K562 (cell line): ENCODE measurements around the gene GABRB3. TPM values are rescaled to one million over a fixed set of nuclear protein-coding genes. Genes with fewer than 3 reads are reported as not detected.

Experiments
- ATAC-seq: fragments of 200-7000 bp; cut with Tn5 transposase; 3 replicates; pipeline ENCODE4 v1.9.1; 2020; ENCODE audit warnings: moderate library complexity
- Bru-seq: library from RNA; stranded (reverse); fragments of 400-500 nt; gene quantifications from one replicate; lab custom pipeline; 2021; lab: Mats Ljungman, UMichigan
- BruChase-seq, 2 experiments: library from RNA; stranded (reverse); fragments of 400-500 nt; gene quantifications; one replicate each; lab custom pipeline; 2021; lab: Mats Ljungman, UMichigan
- BruUV-seq: library from RNA; stranded (reverse); fragments of 400-500 nt; replicated peaks from 2 replicates; lab custom pipeline; 2021; lab: Mats Ljungman, UMichigan
- CTCF ChIA-PET: fragments of 300-600 bp; formaldehyde crosslinking; extraction: SDS; loops from one replicate; lab custom pipeline; 2021; ENCODE audit warnings: low intra/inter-chr PET ratio; lab: Yijun Ruan, JAX
- POLR2A ChIA-PET: fragments of 300-600, 350-650 bp; sonication (Branson Sonifier 250); formaldehyde crosslinking; extraction: SDS; loops from one replicate; lab custom pipeline; 2021; ENCODE audit warnings: antibody characterized with exemption, inconsistent platforms; lab: Yijun Ruan, JAX
- DNase-seq, 4 experiments: peaks; one replicate each; pipeline versions ENCODE4 v3.0.0 to v3.0.0-alpha.2; 2011 to 2018; ENCODE audit warnings: low spot score in 3 of 4, mixed read lengths in 3 of 4; ENCODE audit errors: extremely low read depth in 1 of 4
- FAIRE-seq: peaks from 2 replicates; lab custom pipeline; 2011; peaks lifted over from hg19 to GRCh38; lab: Jason Lieb, UNC
- H2AFZ ChIP-seq: 2 replicates; pipeline ENCODE4 v1.6.0; 2011; ENCODE audit warnings: low read depth, low read length, control low read depth, inconsistent platforms
- H3K27ac ChIP-seq: fragments of 200-600 bp; 3 replicates; pipeline ENCODE4 v1.8.0; 2011; ENCODE audit warnings: low read depth, mild to moderate bottlenecking, control low read depth, inconsistent platforms, low read length, moderate library complexity, mixed read lengths; ENCODE audit errors: extremely low read depth
- H3K27me3 ChIP-seq, 2 experiments: fragments of 300-600 bp in 1 of 2; 2 replicates in 1 of 2; 3 replicates in 1 of 2; pipeline versions ENCODE4 v1.6.0 to v1.8.0; 2011; ENCODE audit warnings: inconsistent platforms in 2 of 2, low read length in 2 of 2, mild to moderate bottlenecking in 1 of 2, mixed read lengths in 1 of 2, moderate library complexity in 1 of 2; ENCODE audit not compliant: control insufficient read depth in 2 of 2, insufficient read depth in 2 of 2
- H3K36me3 ChIP-seq: fragments of 300-600 bp; 3 replicates; pipeline ENCODE4 v1.8.0; 2011; ENCODE audit warnings: mild to moderate bottlenecking, low read length, inconsistent platforms; ENCODE audit not compliant: control insufficient read depth, insufficient read depth
- H3K4me1 ChIP-seq, 2 experiments: fragments of 200-600 bp in 1 of 2; replicated peaks in 1 of 2; 2 replicates in 1 of 2; 3 replicates in 1 of 2; pipeline versions ENCODE4 v1.5.1 to v1.8.0; 2011; ENCODE audit warnings: inconsistent platforms in 2 of 2, low read length in 2 of 2, mild to moderate bottlenecking in 1 of 2, mixed read lengths in 1 of 2, moderate library complexity in 1 of 2; ENCODE audit not compliant: control insufficient read depth in 2 of 2, insufficient read depth in 2 of 2
- H3K4me2 ChIP-seq: 2 replicates; pipeline ENCODE4 v1.6.1; 2011; ENCODE audit warnings: low read length, control low read depth, inconsistent platforms, mixed read lengths; ENCODE audit not compliant: insufficient read depth
- H3K4me3 ChIP-seq: fragments of 200-600 bp; sonication (generic), shearing (Covaris generic); 2 replicates; pipeline ENCODE4 v1.5.1; 2016; ENCODE audit warnings: control low read depth, inconsistent platforms
- H3K79me2 ChIP-seq: fragments of 200-600 bp; 3 replicates; pipeline ENCODE4 v1.8.0; 2011; ENCODE audit warnings: low read length, inconsistent platforms; ENCODE audit not compliant: control insufficient read depth, insufficient read depth
- H3K9ac ChIP-seq, 2 experiments: 2 replicates each; pipeline versions ENCODE4 v1.6.0 to v1.6.1; 2011; ENCODE audit warnings: low read depth in 2 of 2, low read length in 2 of 2, control low read depth in 1 of 2, inconsistent platforms in 1 of 2, mild to moderate bottlenecking in 1 of 2, mixed read lengths in 1 of 2; ENCODE audit not compliant: insufficient read depth in 1 of 2
- H3K9me1 ChIP-seq: one replicate; pipeline ENCODE4 v1.6.0; 2011; ENCODE audit warnings: inconsistent platforms, mild to moderate bottlenecking, low read length, moderate library complexity; ENCODE audit not compliant: control insufficient read depth, insufficient read depth
- H3K9me3 ChIP-seq: replicated peaks from 2 replicates; pipeline ENCODE4 v1.5.1; 2011; ENCODE audit warnings: low read depth, low read length, inconsistent platforms; ENCODE audit not compliant: control insufficient read depth, insufficient read depth
- H4K20me1 ChIP-seq: replicated peaks from 2 replicates; pipeline ENCODE4 v1.6.1; 2011; ENCODE audit warnings: low read length, inconsistent platforms, mixed read lengths; ENCODE audit not compliant: control insufficient read depth, insufficient read depth
- ARID1B ChIP-seq: fragments of 450-650 bp; IDR thresholded peaks from 2 replicates; pipeline ENCODE4 v1.6.1; 2016; ENCODE audit warnings: antibody characterized with exemption, mild to moderate bottlenecking, inconsistent platforms
- FOXM1 ChIP-seq, 2 experiments: fragments of 450-650 bp in 1 of 2; sonication (generic) in 1 of 2; formaldehyde crosslinking in 1 of 2; IDR thresholded peaks; 2 replicates each; pipeline versions ENCODE4 v1.6.1 to v1.9.0; 2017 to 2022; ENCODE audit warnings: low read depth in 2 of 2, mild to moderate bottlenecking in 2 of 2, missing genetic modification reagents in 1 of 2, moderate library complexity in 1 of 2
- FUS ChIP-seq: fragments of 200-400 bp; formaldehyde crosslinking; optimal IDR thresholded peaks from 2 replicates; pipeline ENCODE3; 2017; ENCODE audit warnings: low read depth, low read length
- IFI16 ChIP-seq: fragments of 250-450 bp; sonication (Bioruptor Pico); IDR thresholded peaks from 2 replicates; pipeline ENCODE4 v2.1.2; 2022; ENCODE audit warnings: mild to moderate bottlenecking, inconsistent platforms
- PTBP1 ChIP-seq: fragments of 200-400 bp; formaldehyde crosslinking; IDR thresholded peaks from 2 replicates; pipeline ENCODE4 v1.6.1; 2017; ENCODE audit warnings: low read depth, low read length
- SAFB ChIP-seq: fragments of 200-400 bp; formaldehyde crosslinking; IDR thresholded peaks from 2 replicates; pipeline ENCODE4 v1.6.1; 2017; ENCODE audit warnings: low read depth, low read length, borderline replicate concordance
- SIN3A ChIP-seq, 2 experiments: fragments of 150-350 bp in 1 of 2; IDR thresholded peaks; 2 replicates each; pipeline ENCODE4 v1.6.1; 2011 to 2016; ENCODE audit warnings: borderline replicate concordance in 2 of 2, low read depth in 2 of 2, low read length in 2 of 2, mild to moderate bottlenecking in 2 of 2, moderate library complexity in 2 of 2; ENCODE audit not compliant: control insufficient read depth in 1 of 2
- SRSF3 ChIP-seq: fragments of 200-400 bp; formaldehyde crosslinking; IDR thresholded peaks from 2 replicates; pipeline ENCODE4 v1.6.1; 2016; ENCODE audit warnings: mild to moderate bottlenecking, low read length, moderate library complexity; ENCODE audit not compliant: insufficient read depth
- STAT5A ChIP-seq: IDR thresholded peaks from 2 replicates; pipeline ENCODE4 v1.6.1; 2012; ENCODE audit warnings: low read length, inconsistent platforms, borderline replicate concordance
- TEAD1 ChIP-seq, 2 experiments: fragments of 450-650 bp in 1 of 2; sonication (generic) in 1 of 2; formaldehyde crosslinking; IDR thresholded peaks; 2 replicates each; pipeline versions ENCODE4 v1.4.0 to v1.8.0; 2020 to 2022; ENCODE audit warnings: mild to moderate bottlenecking in 2 of 2, missing genetic modification reagents in 1 of 2
- WGBS: fragments of 100-300 bp; shearing (Covaris generic); methylation state at CpG from one replicate; pipeline ENCODE4 v1.1.6; 2016; ENCODE audit warnings: low coverage, mixed read lengths; ENCODE audit not compliant: insufficient coverage; ENCODE audit errors: missing lambda C conversion rate; 5-methylcytosine and 5-hydroxymethylcytosine counted together
- in situ Hi-C: fragments of 300-500 bp; cut with MboI; formaldehyde crosslinking; loops from 4 replicates; pipeline ENCODE4 v1.15.0; 2018; ENCODE audit warnings: inconsistent platforms, mixed read lengths
- intact Hi-C: fragments of 100-400 bp; cut with micrococcal nuclease; formaldehyde crosslinking; loops from 2 replicates; pipeline ENCODE4 v1.14.2; 2022
- long read RNA-seq, 3 experiments: library from polyadenylated mRNA in 2 of 3; library from RNA in 1 of 3; unstranded in 2 of 3; stranded (forward) in 1 of 3; transcript quantifications; one replicate each; pipeline ENCODE4 v2.0.0, GENCODE V29; 2019 to 2022
- polyA minus RNA-seq, 3 experiments: library from RNA; depleted of rRNA, polyadenylated mRNA; stranded (reverse); fragments of >200 nt; gene quantifications; 2 replicates each; pipeline ENCODE4 v1.2.3, GENCODE V29; 2011
- polyA plus RNA-seq, 8 experiments: library from polyadenylated mRNA; depleted of rRNA in 4 of 8; stranded (reverse) in 5 of 8; unstranded in 3 of 8; fragments of >200 nt; fragmentation: Nextera tagmentation in 2 of 8; fragmentation: Illumina TruSeq in 1 of 8; extraction: Ambion mirVana in 2 of 8; extraction: Trizol in 1 of 8; gene quantifications; 2 replicates each; pipeline versions ENCODE4 v1.2.1 to v1.2.3, GENCODE V29; 2011 to 2014; ENCODE audit warnings: inconsistent platforms in 1 of 8, missing spikeins in 1 of 8
- total RNA-seq, 7 experiments: library from RNA; depleted of rRNA in 6 of 7; stranded (reverse); fragments of >200 nt in 6 of 7; fragmentation: Illumina TruSeq in 2 of 7; extraction: Trizol in 2 of 7; gene quantifications; 2 replicates each; pipeline versions ENCODE4 v1.2.1 to v1.2.3, GENCODE V29; 2011 to 2021; ENCODE audit warnings: low replicate concordance in 1 of 7
- TF ChIP-seq, protein P1 (sequence below): fragments of 250-450 bp; sonication (Bioruptor Pico); IDR thresholded peaks from 2 replicates; pipeline ENCODE4 v1.5.0; 2021

The GABRB3 gene
- total RNA-seq (2011; cell fraction: chromatin; rRNA removed; ENCODE audit: low replicate concordance) = 0.53 and 1.0 TPM in 2 replicates
- total RNA-seq (2011; cell fraction: nucleolus; rRNA removed) = 0.33 and 0.39 TPM in 2 replicates
- total RNA-seq (2011; cell fraction: nucleoplasm; rRNA removed) = 0.38 and 1.7 TPM in 2 replicates
- total RNA-seq (2014; rRNA removed) (0.09 and 0.57 TPM in 2 replicates), total RNA-seq (2014; rRNA removed; fragmentation: Illumina TruSeq; extraction: Trizol) (0.35 and 0.65 TPM in 2 replicates), total RNA-seq (2015; rRNA removed; fragmentation: Illumina TruSeq; extraction: Trizol) (0.51 and 0.79 TPM in 2 replicates), total RNA-seq (2021) (0.33 and 0.63 TPM in 2 replicates), polyA plus RNA-seq (2011; rRNA removed) (0.01 and 0.24 TPM in 2 replicates), polyA plus RNA-seq (2014; fragmentation: Illumina TruSeq; extraction: Trizol) (0.36 and 0.79 TPM in 2 replicates), polyA plus RNA-seq (2014; fragmentation: Nextera tagmentation; extraction: Ambion mirVana) (1 to 10 TPM in 1 of 2 experiments, under 1 TPM in 1; 0.49 to 1.4 TPM), polyA plus RNA-seq (2014; rRNA removed) (0.23 and 0.27 TPM in 2 replicates), polyA minus RNA-seq (2011; rRNA and poly(A)+ RNA removed) (0.53 TPM in 1 of 2 replicates, not detected in the other), Bru-seq, nascent RNA (percentile 16 among the genes with signal in this experiment), BruChase-seq, experiment 1, labeled RNA remaining after a 2-hour chase (percentile 17 among the genes with signal in this experiment), BruChase-seq, experiment 2, labeled RNA remaining after a 6-hour chase (percentile 18 among the genes with signal in this experiment)
- polyA plus RNA-seq (2011; cell fraction: cytosol; rRNA removed) = 0.04 and 0.12 TPM in 2 replicates
- 0.27 TPM in 1 of 2 replicates, not detected in the other for polyA plus RNA-seq (2011; cell fraction: nucleus; rRNA removed)
- 0.78 and 1.5 TPM in 2 replicates for polyA plus RNA-seq (2012)
- not detected in 2 replicates for polyA minus RNA-seq (2011; cell fraction: cytosol; rRNA and poly(A)+ RNA removed)
- polyA minus RNA-seq (2011; cell fraction: nucleus; rRNA and poly(A)+ RNA removed) = 0.33 and 0.94 TPM in 2 replicates
- long read RNA-seq, experiment 1, partial matches to known transcripts = 0 of 1 reads
- long read RNA-seq, experiment 1, other reads (novel, unspliced or antisense) = 1 of 1 reads
- long read RNA-seq, experiment 2 = 0 reads
- long read RNA-seq, experiment 3 = 0 reads

DNA sequence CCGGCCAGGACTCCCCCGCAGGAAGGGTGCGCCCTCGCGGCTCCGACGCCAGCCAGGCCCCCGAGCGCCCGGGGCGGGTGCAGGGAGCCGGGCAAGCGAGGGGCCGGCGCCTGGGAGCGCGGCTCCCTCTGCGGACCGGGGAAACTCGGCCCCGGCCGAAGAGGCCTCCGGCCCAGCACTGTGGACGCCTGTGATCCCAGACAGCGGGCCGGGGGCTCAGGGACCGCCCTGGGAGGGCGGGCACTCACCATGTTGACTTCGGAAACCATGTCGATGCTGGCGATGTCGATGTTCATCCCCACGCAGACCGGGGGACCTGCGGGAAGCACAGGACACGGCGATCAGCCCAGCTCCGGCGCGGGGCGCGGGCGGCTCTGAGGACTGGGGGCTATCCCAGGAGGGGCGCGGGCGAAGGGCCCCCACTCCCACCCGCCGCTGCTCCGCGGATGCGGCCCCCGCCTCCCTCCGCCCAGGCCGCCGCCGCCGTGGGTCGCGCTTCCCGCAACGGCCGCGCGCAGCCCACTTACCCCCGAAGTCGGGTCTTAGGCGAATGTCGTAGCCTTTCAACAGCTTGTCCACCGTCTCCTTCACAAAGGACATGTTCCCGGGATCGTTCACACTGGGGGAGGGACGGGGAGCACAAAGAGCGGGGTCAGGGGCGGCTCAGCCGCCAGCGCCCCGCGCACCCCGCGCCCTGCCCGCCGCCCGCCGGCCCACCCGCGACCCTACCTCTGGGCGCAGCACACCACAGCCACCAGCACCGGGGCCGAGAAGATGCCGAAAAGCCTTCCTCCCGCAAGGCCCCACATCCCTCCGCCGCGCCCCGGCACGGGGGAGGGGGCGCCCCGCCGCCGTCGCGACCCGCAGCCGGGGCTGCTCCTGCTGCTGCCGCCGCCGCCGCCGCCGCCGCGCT, at the start of gene GABRB3:
Gene GABRB3, minus strand, starts transcription at position 913 of the 913 bp plus-strand sequence.
- Histone ChIP-seq H3K4me1 (no peaks in the 10 kb centered on the region; a peak in 1 of 5 replicates), H4K20me1 (no peaks in the 10 kb centered on the region), H3K4me2 (no peak within 1 kb of the TSS), H3K9me1 (no peaks in the 10 kb centered on the region), H3K9me3 (no peaks in the 10 kb centered on the region), H3K9ac (no peak within 1 kb of the TSS), H2AFZ (no peak within 1 kb of the TSS), H3K4me3 (no peak within 1 kb of the TSS), H3K27me3 (no peaks in the 10 kb centered on the region), H3K27ac (no peak within 1 kb of the TSS), H3K36me3 (no peaks in the 10 kb centered on the region), H3K79me2 (no peaks in the 10 kb centered on the region)
- in situ Hi-C loops (no loop called here), intact Hi-C loops (no loop called here)
- TF ChIP-seq IFI16 (CRISPR knock-in tag) = no peak
- TF ChIP-seq PTBP1 = no peak
- no peak for TF ChIP-seq SRSF3
- TF ChIP-seq TEAD1 (CRISPR knock-in tag; IDR thresholded peaks at IDR 0.05) = no peak
- no peak for TF ChIP-seq ARID1B
- TF ChIP-seq SAFB = no peak
- no peak for TF ChIP-seq FUS
- TF ChIP-seq, protein P1, sequence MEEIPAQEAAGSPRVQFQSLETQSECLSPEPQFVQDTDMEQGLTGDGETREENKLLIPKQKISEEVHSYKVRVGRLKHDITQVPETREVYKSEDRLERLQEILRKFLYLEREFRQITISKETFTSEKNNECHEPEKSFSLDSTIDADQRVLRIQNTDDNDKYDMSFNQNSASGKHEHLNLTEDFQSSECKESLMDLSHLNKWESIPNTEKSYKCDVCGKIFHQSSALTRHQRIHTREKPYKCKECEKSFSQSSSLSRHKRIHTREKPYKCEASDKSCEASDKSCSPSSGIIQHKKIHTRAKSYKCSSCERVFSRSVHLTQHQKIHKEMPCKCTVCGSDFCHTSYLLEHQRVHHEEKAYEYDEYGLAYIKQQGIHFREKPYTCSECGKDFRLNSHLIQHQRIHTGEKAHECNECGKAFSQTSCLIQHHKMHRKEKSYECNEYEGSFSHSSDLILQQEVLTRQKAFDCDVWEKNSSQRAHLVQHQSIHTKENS (CRISPR knock-in tag) = no peak
- no peak for TF ChIP-seq STAT5A
- TF ChIP-seq FOXM1 (IDR thresholded peaks at IDR 0.05; ENCODE audit: low read depth) = no peak
- TF ChIP-seq FOXM1 (CRISPR knock-in tag; IDR thresholded peaks at IDR 0.05; ENCODE audit: low read depth) = no peak
- TF ChIP-seq SIN3A (IDR thresholded peaks at IDR 0.05; ENCODE audit: borderline replicate concordance in 2 of 2, control insufficient read depth in 1 of 2, low read depth in 2 of 2, low read length in 2 of 2) = no peak
- ChIA-PET CTCF (no interaction called here), POLR2A (no interaction called here)
- 48% methylated on average over 10 of the region's 112 CpGs for WGBS
- ATAC-seq (no peak), FAIRE-seq (no peak), DNase-seq (no peak)
- BruUV-seq = no TSS peak
